OCI-LY7 (cell line): ENCODE measurements around the gene FHOD3. TPM values are rescaled to one million over a fixed set of nuclear protein-coding genes. Genes with fewer than 3 reads are reported as not detected.

ENCODE experiments used
- BruUV-seq: library from RNA; stranded (reverse); fragments of 400-500 nt; replicated peaks from 2 replicates; lab custom pipeline; 2021; lab: Mats Ljungman, UMichigan
- CTCF ChIA-PET: fragments of 300-600 bp; sonication (Branson Sonifier 250); formaldehyde crosslinking; loops from one replicate; lab custom pipeline; 2022; ENCODE audit warnings: antibody characterized with exemption; ENCODE audit not compliant: unreplicated experiment; lab: Charles Lee
- POLR2A ChIA-PET: fragments of 300-600 bp; sonication (Branson Sonifier 250); formaldehyde crosslinking; loops from one replicate; lab custom pipeline; 2022; ENCODE audit warnings: antibody characterized with exemption; lab: Charles Lee
- DNase-seq: peaks from one replicate; pipeline ENCODE4 v3.0.0-alpha.2; 2015; ENCODE audit warnings: low spot score
- H2AFZ ChIP-seq: fragments of 200-600 bp; sonication (generic), shearing (Covaris generic); 2 replicates; pipeline ENCODE4 v1.6.1; 2014; ENCODE audit warnings: mild to moderate bottlenecking, antibody characterized with exemption, low read length, moderate library complexity
- H3K27ac ChIP-seq: fragments of 200-600 bp; sonication (generic); 2 replicates; pipeline ENCODE4 v1.5.1; 2014; ENCODE audit warnings: mixed run types, low read depth, mild to moderate bottlenecking, moderate library complexity, low read length, inconsistent platforms; ENCODE audit not compliant: poor library complexity, severe bottlenecking
- H3K36me3 ChIP-seq: fragments of 200-600 bp; sonication (generic); 2 replicates; pipeline ENCODE4 v1.6.1; 2014; ENCODE audit warnings: mild to moderate bottlenecking, antibody characterized with exemption, low read length, moderate library complexity, mixed read lengths; ENCODE audit not compliant: insufficient read depth
- H3K4me1 ChIP-seq: fragments of 200-600 bp; sonication (generic); 2 replicates; pipeline ENCODE4 v1.5.1; 2014; ENCODE audit warnings: mild to moderate bottlenecking, low read length; ENCODE audit not compliant: insufficient read depth, poor library complexity, severe bottlenecking
- H3K4me2 ChIP-seq: fragments of 200-600 bp; sonication (generic); 2 replicates; pipeline ENCODE4 v1.6.1; 2014; ENCODE audit warnings: mild to moderate bottlenecking, low read length
- H3K4me3 ChIP-seq: fragments of 200-600 bp; sonication (generic); 2 replicates; pipeline ENCODE4 v1.5.1; 2014; ENCODE audit warnings: mild to moderate bottlenecking, low read depth, low read length; ENCODE audit not compliant: poor library complexity, severe bottlenecking
- H3K79me2 ChIP-seq: fragments of 200-600 bp; sonication (generic); 2 replicates; pipeline ENCODE4 v1.6.1; 2016; ENCODE audit warnings: low read depth, mild to moderate bottlenecking, low read length, moderate library complexity, mixed read lengths; ENCODE audit not compliant: insufficient read depth
- H3K9me2 ChIP-seq: fragments of 200-600 bp; sonication (generic); 2 replicates; pipeline ENCODE4 v1.6.1; 2016; ENCODE audit warnings: mild to moderate bottlenecking, low read length, mixed read lengths; ENCODE audit not compliant: insufficient read depth
- H3K9me3 ChIP-seq: fragments of 200-600 bp; sonication (generic); 2 replicates; pipeline ENCODE4 v1.6.1; 2014; ENCODE audit warnings: mild to moderate bottlenecking, mixed run types, low read length, mixed read lengths
- H4K20me1 ChIP-seq: fragments of 200-600 bp; sonication (generic); 2 replicates; pipeline ENCODE4 v1.6.1; 2014; ENCODE audit warnings: mild to moderate bottlenecking, antibody characterized with exemption, low read length, moderate library complexity, mixed read lengths; ENCODE audit not compliant: insufficient read depth
- EZH2phosphoT487 ChIP-seq: fragments of 200-600 bp; sonication (generic); IDR thresholded peaks from 2 replicates; pipeline ENCODE4 v1.6.1; 2018; ENCODE audit warnings: low read depth, borderline replicate concordance, mild to moderate bottlenecking, mixed run types, antibody characterized with exemption, low read length, moderate library complexity, mixed read lengths
- intact Hi-C: fragments of 100-400 bp; cut with micrococcal nuclease; formaldehyde crosslinking; loops from one replicate; pipeline ENCODE4 v1.10.0; 2022; ENCODE audit not compliant: unreplicated experiment
- total RNA-seq, 2 experiments: library from RNA; depleted of rRNA in 1 of 2; stranded (reverse); fragments of >200 nt in 1 of 2; shearing (Covaris generic) in 1 of 2; gene quantifications; 2 replicates each; pipeline ENCODE4 v1.2.3, GENCODE V29; 2014 to 2022
- TF ChIP-seq, protein P1 (sequence below): fragments of 200-600 bp; sonication (generic); conservative IDR thresholded peaks from 2 replicates; pipeline ENCODE4 v1.5.1; 2014; ENCODE audit warnings: mild to moderate bottlenecking, antibody characterized with exemption, low read length, moderate library complexity, mixed read lengths

Gene FHOD3
- total RNA-seq, 2 experiments from 2014 or later = 0.06 to 2.4 TPM

GRCh38 chr18:36665952-36666351, 368.4 kb downstream of the FHOD3 start:
- TF ChIP-seq EZH2phosphoT487 = no peak
- TF ChIP-seq, protein P1, sequence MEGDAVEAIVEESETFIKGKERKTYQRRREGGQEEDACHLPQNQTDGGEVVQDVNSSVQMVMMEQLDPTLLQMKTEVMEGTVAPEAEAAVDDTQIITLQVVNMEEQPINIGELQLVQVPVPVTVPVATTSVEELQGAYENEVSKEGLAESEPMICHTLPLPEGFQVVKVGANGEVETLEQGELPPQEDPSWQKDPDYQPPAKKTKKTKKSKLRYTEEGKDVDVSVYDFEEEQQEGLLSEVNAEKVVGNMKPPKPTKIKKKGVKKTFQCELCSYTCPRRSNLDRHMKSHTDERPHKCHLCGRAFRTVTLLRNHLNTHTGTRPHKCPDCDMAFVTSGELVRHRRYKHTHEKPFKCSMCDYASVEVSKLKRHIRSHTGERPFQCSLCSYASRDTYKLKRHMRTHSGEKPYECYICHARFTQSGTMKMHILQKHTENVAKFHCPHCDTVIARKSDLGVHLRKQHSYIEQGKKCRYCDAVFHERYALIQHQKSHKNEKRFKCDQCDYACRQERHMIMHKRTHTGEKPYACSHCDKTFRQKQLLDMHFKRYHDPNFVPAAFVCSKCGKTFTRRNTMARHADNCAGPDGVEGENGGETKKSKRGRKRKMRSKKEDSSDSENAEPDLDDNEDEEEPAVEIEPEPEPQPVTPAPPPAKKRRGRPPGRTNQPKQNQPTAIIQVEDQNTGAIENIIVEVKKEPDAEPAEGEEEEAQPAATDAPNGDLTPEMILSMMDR = no peak
- Histone ChIP-seq H3K79me2 (no peaks in the 10 kb centered on the region), H2AFZ (no peak overlapping the region), H4K20me1 (no peaks in the 10 kb centered on the region), H3K27ac (no peak overlapping the region), H3K9me3 (no peaks in the 10 kb centered on the region), H3K4me3 (no peak overlapping the region), H3K36me3 (no peaks in the 10 kb centered on the region), H3K9me2 (no peaks in the 10 kb centered on the region), H3K4me2 (no peak overlapping the region), H3K4me1 (no peaks in the 10 kb centered on the region)
- POLR2A ChIA-PET = no interaction called here
- CTCF ChIA-PET = no interaction called here
- DNase-seq = no peak
- intact Hi-C loops = no loop called here
- no TSS peak for BruUV-seq

DNA sequence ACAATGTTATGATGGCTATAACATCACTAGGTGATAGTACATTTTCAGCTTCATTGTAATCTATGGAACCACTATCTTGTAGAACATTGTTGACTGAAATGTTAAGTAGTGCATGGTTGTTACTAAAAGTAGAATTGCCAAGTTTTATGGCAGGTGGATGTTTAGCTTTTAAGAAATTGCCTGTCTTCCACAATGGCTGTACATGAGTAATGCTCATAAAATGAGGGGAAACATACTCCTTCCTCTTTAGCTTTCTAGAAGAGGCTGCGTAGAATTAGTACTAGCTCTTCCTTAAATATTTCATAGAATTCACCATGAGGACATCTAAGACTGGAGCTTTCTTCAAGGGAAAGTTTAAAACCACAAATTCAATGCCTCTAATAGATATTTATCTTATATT, 370.3 kb downstream of the FHOD3 start:
- BruUV-seq = no TSS peak
- Histone ChIP-seq H3K4me2 (no peak overlapping the region), H3K4me1 (peaks cover 10% of the 10 kb centered on the region), H3K9me2 (no peaks in the 10 kb centered on the region), H3K36me3 (no peaks in the 10 kb centered on the region), H4K20me1 (no peaks in the 10 kb centered on the region), H3K4me3 (no peak overlapping the region), H2AFZ (no peak overlapping the region), H3K79me2 (no peaks in the 10 kb centered on the region), H3K27ac (no peak overlapping the region), H3K9me3 (no peaks in the 10 kb centered on the region)
- intact Hi-C loops = no loop called here
- no peak for TF ChIP-seq EZH2phosphoT487
- TF ChIP-seq, protein P1 = no peak
- no peak for DNase-seq
- ChIA-PET POLR2A (interaction anchor here (0.7 kb wide), 1 partner anchor 863 kb away, joined by 3 read pairs; no protein-coding TSS in a partner anchor), CTCF (no interaction called here)

GRCh38 chr18:36668349-36668748, 370.8 kb downstream of the FHOD3 start:
- no peaks in the 10 kb centered on the region for H4K20me1 ChIP-seq
- H3K79me2 ChIP-seq = no peaks in the 10 kb centered on the region
- H2AFZ ChIP-seq = no peak overlapping the region
- ChIA-PET POLR2A (no interaction called here), CTCF (no interaction called here)
- H3K4me2 ChIP-seq = no peak overlapping the region
- no peak overlapping the region for H3K27ac ChIP-seq
- H3K9me3 ChIP-seq = no peaks in the 10 kb centered on the region
- TF ChIP-seq EZH2phosphoT487 = no peak
- TF ChIP-seq, protein P1 = no peak
- intact Hi-C loops = no loop called here
- DNase-seq = no peak
- no peak overlapping the region for H3K4me3 ChIP-seq
- no peaks in the 10 kb centered on the region for H3K9me2 ChIP-seq
- no peaks in the 10 kb centered on the region for H3K36me3 ChIP-seq
- BruUV-seq = no TSS peak
- H3K4me1 ChIP-seq = peaks cover 15% of the 10 kb centered on the region
